Embryonic facial prominence (tissue), 1 donor: ENCODE results near the gene PDPK1.

Source experiments
- DNase-seq: peaks from one replicate; pipeline ENCODE4 v3.0.0-alpha.2; 2016; ENCODE audit errors: extremely low spot score

The PDPK1 gene

DNA sequence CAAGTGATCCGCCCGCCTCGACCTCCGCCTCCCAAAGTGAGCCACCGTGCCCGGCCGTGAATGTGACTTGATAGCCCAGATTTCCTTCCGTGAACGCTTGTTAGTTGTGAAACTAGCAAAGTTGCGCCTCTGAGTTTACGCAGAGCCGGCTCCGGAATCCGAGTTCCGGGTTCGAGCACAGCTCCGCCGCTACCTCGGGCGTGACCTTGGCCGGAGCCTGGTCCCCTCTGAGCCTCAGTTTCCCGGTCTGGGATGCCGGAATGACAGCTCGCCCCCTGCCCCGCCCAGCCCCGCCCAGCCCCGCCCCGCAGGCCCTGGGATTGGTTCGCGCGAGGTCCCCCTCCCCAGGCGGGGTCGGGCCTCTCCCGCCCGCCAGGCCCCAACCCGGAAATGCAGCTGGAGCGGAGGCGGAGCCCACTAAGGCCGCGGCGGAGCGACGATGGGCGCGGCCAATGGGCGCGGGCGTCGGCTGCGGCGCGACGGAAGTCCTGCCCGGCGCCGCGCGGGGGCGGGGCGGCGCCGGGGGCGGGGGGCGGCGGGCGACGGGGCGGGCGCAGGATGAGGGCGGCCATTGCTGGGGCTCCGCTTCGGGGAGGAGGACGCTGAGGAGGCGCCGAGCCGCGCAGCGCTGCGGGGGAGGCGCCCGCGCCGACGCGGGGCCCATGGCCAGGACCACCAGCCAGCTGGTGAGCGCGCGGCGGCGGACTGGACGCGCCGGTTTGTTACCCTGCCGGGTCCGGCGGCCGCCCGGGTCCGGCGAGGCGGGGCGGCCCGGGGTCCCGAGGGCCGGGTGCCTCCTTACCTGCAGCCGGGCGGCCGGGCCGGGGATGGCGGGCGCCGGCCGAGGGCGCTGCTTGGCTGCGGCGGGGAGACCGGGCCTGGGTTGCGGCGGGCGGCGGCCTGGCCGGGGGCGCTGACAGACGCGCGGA, at the start of gene PDPK1:
Gene PDPK1, plus strand, starts transcription at position 571 of the 929 bp plus-strand sequence. Its CDS starts 92 bp downstream, at position 663.
- DNase-seq: peak; percentile 89

DNA sequence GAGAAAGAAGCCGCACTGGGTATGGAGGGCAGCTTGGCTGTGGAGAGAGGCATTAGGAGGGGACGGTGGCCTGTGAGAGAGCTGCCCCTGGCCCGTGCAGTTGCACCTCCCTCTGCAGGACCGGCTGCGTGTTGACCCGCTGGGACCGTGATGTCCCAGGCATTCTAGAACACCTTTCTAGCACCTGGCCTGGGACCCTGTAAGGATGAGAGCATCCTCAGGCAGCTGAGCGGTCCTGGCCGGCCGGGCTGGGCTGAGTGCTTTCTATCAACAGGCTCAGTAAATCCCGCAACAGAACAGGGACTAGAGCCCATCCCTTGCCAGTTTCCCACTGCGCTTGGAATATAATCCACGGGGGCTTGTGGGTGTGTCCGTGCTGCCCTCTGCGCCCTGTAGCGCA, 48.2 kb upstream of the PDPK1 start:
- DNase-seq: no peak

DNA sequence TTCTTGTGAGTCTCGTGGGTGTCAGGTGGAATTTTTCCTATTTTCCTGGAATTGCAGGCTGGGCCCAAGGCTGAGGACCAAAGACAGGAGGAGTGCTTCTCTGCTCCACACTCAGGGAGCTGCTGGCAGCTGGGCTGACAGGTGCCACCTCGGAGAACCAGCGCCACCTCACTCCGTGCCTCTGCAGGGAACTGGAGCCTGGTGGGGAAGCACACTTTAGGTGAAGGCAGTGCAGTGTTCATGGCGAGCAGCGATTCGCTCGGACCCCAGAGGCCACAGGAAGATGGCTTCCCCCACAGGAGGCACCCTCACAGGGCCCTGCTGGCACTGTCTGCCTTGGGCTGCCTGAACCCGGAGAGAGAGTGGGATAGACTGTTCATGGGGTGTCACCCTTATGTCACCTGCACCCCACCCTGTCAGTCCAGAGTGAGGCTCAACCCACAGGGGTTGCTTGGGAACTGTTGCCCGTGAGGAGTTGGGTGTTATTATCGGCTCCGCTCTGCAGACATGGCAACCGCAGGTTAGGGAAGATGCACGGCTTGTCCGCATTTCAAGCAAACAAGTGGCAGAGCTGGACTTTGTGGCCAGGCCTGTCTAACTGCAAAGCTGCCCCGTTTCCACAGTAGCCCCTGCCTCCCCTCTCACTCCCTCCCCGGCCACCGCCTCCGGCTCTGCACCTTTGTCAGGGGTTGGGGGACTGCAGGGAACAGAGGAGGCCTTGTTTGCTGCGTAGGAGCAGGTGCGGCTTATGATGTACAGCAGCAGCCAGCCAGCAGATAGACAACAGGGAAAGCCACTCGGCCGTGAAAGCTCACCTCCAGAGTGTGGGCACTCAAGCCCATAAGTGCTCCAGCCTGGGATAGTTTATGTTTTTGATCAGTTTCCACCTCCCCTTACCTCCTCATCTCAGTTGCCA, 47.4 kb upstream of the PDPK1 start:
- DNase-seq: no peak

DNA sequence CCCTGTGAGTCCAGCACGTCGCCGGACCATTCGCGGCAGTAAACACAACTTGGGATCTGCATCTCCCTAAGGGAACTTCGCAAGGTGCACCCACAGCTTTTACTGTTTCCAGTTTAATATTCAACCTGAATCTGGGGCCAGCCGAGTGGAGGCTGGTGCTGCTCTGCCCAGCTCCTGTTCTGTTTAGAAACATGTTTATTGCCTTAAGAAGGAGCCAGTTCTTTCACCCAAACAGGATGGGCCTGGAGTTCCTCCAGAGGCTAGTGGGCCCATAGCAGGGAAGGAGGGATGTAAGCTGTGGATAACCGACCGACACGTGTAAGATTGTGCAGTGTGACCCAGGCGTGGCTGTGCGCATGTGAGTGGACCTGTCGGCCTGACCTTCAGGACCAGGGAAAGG, 45.5 kb upstream of the PDPK1 start:
- no peak for DNase-seq

DNA sequence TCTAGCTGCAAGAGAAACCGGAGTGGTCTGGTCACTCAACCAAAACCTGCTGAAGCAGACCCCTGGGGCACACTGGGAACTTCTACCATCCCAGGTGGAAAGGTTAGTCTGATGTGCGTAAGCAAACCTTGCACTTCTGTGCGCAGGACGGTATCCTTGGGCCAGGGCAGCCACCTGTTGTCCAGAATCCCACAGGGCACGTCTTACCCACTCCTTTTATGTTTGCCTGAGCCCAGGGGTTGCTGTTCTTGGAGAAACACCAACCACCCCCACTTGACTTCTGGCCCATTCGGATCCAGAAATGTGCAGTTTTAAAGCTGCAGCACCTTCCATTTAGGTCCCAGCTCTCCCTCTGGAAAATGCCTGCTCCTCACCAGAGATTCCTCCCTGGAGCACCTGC, 44.2 kb upstream of the PDPK1 start:
- no peak for DNase-seq

DNA sequence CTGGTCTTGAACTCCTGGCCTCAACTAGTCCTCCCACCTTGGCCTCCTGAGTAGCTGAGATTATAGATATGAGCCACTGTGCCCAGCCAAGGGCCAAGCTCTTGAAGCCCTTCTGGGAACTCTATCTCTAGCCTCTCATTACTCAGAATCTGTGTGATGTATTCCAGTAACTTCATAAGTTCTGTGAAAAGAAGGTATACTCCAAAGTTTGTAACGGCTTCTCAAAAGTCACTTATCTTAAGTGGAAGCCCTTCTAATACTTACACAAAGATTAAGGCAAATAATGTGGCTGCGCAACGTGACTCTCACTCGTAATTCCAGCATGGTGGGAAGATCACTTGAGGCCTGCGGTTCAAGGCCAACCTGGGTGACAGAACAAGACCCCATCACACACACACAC, 43.2 kb upstream of the PDPK1 start:
- DNase-seq: no peak

DNA sequence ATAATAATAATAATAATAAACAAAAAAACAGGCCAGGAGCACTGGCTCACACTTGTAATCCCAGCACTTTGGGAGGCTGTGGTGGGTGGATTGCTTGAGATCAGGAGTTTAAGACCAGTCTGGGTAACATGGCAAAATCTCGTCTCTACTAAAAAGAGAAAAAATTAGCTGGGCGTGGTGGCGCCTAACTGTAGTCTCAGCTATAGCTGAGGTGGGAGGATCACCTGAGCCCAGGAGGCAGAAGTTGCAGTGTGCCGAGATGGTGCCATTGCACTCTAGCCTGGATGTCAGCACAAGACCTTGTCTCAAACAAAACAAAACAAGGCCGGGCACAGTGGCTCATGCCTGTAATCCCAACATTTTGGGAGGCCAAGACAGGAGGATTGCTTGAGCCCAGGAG, 42.8 kb upstream of the PDPK1 start:
- DNase-seq: no peak

DNA sequence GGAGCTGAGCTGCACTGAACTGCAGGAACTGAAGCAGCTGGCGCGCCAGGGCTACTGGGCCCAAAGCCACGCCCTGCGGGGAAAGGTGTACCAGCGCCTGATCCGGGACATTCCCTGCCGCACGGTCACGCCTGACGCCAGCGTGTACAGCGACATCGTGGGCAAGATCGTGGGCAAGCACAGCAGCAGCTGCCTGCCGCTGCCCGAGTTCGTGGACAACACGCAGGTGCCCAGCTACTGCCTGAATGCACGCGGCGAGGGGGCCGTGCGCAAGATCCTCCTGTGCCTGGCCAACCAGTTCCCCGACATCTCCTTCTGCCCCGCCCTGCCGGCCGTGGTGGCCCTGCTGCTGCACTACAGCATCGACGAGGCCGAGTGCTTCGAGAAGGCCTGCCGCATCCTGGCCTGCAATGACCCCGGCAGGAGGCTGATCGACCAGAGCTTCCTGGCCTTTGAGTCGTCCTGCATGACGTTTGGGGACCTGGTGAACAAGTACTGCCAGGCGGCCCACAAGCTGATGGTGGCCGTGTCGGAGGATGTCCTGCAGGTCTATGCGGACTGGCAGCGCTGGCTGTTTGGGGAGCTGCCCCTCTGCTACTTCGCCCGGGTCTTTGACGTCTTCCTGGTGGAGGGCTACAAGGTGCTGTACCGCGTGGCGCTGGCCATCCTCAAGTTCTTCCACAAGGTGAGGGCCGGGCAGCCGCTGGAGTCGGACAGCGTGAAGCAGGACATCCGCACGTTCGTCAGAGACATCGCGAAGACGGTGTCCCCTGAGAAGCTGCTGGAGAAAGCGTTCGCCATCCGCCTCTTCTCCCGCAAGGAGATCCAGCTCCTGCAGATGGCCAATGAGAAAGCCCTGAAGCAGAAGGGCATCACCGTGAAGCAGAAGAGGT, 41.4 kb upstream of the PDPK1 start:
- DNase-seq: no peak

DNA sequence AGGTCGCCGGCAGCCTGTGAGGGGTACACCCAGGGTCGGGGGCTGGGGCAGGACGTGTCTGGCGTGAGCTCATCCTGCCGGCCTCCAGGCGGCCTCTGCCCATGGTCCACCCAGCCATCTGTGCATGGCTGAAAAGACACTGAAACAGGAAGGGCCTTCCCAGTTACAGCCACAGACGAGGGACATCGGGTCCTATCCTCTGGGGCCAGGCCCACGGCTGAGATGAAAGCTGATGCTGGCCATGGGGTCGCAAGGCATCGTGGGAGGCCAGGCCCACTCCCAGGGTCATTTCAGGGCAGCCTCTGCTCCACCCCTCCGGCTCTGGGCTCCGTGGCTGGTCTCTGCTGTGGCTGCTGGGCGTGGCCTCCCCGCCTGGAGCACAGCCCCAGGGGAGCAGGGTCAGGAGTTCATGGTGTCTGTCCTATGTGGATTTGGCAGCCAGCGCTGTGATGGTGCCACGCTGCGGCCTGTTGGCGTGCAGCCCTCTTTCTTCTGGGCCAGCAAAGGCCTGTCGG, 40.6 kb upstream of the PDPK1 start:
- DNase-seq: no peak

DNA sequence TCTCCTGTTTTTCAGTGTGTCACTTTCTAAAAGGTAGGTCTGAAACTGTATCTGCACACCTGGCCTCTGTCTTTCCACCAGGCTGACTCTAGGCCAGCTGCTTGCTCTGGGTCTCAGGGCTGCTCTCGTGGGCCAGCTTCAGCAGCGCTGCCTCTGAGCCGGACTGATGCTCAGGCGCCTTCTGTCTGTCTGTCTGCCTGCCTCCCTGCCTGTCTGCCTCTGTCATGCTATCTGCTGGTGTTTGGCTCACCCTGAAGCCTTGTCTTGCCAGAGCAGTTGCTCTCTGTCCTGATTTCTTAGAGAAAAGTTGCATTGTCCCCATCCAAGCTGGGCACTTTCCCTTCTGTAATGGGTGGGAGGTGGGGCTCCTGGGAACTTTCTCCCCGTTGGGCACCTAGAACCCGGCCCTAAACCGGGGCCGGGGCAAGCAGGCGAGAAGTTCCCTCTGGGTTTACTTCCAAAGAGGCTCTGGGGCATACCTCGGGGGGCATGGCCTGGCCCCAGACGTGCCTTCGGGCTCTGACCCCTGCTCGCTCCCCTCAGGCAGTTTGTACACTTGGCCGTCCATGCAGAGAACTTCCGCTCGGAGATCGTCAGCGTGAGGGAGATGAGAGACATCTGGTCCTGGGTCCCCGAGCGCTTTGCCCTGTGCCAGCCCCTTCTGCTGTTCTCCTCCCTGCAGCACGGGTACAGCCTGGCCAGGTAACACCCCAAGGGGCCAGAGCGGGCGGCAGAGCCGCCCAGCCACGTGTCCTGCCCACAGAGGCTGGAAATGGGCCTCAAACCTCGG, 39.9 kb upstream of the PDPK1 start:
- no peak for DNase-seq

DNA sequence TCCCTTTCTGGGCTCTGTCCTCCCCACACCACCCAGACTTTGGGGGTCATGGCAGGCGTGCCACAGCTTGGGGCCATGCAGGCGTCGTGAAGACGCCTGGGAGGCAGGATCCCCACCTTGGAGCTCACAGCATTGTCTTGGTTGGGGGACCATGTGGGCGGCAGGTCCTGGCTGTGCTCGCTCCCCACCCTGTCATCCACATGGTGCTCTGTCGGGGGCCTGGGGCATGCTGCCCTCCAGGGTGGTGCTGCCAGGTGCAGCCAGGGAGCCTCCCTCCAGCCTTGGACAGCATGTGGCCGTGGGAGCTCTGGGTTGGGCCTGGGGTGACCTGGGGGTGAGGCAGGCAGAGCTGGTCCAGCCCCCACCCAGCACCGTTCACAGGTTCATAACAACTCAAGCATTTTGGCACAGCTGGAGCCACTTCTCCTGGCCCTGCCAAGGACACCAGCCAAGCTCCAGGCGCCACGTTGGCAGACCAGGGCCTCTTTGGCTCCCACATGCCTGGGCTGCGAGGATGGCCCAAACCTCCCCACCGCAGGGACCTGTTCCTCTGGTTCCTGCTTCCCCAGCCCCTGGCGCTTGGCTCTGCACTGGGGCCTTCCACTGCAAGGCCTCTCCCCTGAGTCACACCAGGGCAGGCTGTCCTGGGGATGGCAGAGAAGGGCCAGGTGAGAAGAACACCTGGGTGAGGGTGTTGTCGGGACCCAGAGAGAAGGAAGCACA, 39.1 kb upstream of the PDPK1 start:
- no peak for DNase-seq

DNA sequence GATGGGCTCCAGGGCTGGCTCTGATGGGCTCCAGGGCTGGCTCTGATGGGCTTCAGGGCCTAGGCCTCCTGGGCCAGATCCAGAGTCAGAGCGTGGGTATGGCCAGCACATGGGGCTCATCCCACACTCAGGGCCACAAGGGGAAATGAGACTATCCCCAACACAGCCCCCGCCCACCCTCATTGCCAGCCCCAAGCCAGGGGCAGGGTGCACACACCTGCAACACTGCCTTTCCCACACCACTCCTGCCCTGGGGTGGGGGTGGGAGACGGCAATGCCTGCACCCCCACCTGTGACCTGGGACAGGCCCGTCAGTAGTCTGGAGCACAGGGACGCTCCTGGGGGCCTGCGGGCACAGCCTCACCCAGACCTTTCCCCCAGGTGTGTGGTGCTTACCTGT, 38.4 kb upstream of the PDPK1 start:
- no peak for DNase-seq

DNA sequence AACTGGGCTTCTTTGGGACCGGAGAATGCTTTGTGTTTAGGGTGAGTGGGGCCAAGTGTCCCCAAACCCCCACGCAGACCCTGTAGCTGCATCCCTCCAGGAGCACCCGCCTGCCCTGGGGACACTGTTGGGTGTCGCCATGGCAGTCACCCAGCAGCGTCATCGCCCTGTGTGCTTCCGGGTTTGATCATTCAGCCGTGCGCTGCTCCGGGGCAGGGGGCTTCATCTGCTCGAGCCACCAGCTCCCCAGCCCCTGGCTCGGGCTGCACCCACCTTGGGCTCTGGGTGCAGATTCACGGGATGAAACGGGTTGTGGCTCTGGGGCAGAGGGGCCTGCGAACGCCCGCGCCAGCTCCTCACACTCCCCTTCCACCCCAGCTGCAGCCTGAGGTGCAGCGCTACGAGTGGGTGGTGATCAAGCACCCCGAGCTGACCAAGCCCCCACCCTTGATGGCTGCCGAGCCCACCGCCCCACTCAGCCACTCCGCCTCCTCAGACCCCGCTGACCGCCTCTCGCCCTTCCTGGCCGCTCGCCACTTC, 37.9 kb upstream of the PDPK1 start:
- no peak for DNase-seq

DNA sequence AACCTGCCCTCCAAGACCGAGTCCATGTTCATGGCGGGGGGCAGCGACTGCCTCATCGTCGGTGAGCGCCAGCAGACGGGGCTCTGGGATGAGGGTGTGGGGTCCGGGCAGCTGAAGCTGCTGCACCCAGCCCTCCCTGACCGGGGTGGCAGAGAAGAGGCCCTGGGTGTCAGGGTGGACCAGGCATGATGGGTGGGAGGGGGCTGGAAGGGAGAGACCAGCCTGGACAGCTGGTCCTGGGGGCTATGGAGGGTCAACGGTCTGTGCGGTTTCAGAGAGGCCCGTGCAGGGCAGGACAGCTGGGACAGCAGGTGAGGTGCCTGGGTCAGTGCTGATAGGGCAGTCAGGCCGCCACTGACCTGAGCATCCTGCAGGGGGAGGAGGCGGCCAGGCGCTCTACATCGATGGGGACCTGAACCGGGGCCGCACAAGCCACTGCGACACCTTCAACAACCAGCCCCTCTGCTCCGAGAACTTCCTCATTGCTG, 37.3 kb upstream of the PDPK1 start:
- DNase-seq: no peak

DNA sequence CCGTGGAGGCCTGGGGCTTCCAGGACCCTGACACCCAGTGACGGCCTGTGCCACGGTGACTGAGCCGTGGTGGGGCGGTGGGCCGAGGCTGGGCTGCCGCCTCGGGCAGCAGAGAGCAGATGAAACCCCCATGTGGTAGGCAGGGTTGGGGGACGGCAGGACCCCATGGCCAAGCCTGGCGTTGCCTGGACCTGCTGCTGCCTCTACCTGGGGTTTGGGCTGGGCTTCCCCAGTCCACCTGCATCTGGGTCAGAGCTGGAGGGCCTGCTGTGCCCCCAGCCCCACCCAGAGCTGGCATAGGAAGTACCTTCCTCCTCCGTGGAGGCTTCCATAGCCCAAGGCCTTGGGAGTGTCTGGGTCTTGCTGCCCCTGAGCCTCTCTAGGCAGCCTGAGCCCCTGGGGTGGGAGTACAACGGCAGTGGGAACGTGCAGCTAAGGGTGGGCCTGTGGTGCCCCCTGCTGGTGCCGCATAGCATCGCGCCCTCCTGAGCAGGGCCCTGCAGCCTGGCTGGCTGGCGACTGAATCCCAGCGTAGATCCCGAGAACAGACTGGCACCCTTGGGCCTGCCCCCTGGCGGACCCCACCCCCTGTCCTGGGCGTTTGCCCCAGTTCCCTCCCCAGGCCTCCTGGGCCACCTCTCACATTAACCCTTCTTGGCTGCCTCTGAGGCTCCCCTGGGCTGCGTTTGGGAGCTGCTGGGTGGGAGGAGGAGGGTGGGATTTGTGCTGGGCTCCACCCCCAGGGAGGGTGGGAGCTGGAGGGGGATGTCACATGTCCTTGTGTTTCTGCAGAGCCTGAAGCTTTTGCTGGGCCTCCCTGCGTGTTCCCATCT, 36.7 kb upstream of the PDPK1 start:
- peak; percentile 60 for DNase-seq

DNA sequence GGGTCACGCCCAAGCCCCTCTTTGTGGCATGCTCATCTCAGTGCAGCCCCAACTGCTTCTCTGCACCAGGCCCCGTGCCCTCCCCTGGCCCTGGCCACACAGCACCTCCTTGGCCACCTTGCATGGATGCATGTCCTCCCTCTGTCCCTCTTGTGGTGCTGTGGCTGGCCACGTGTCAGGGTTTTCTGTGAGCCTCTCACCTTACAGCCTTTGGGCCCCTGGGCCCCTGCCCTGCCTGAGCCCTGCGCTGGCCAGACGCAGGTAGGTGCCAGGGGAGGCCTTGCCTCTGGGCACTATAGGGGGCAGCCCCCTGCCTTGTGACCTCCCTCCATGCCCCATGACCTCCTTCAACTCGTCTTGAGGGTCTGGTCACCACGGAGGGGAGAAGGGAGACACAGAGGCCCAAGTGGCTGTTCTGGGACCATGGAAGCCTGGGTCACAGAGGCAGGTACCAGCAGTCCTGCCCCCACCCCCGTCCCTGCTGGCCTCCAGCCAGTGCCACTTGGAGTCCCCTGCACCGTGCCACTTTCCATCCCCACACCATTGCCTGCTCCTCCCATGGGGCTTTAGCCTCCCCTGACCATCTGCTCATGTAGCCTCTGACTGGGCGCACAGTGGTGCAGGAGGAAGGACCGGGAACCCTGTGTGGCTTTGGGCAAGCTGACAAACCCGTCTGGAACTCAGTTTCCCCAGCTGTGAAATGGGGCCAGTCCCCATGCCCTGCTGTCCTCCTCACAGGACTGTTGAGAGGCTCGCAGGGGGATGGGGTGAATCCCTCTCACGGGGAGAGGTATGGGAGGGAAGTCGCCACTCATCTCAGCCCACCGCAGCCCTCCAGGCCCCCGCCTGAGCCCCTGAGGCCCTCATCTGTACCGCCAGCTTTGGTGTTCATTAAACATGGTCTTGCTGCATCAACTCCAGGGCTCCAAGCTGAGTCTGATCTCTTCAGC, 35.6 kb upstream of the PDPK1 start:
- no peak for DNase-seq

DNA sequence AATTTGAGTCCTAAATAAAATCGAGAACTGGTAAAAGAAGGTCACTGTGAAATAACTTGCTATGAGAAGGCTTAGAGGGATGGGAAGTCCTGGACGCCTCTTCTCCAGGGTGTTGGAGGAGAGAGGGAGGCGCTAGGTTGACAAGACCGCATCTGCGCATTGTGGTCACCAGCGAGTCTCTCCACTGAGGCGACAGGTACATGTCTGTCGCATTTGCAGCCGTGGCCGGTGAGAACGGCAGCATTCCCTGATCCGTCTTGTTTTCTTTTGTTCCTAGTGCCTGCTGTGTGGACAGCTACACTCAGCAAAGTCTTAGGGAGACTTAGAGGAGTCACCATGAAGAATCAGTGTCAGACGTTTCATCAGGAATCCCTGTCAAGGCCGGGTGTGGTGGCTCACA, 32.1 kb upstream of the PDPK1 start:
- DNase-seq: no peak
